D721Med (cell line): ENCODE data around the gene JAK2.
"Not testable (repeated sequence)": the region's sequence is repeated elsewhere in the genome, so short reads cannot be mapped to it uniquely, and the experiment has no call there.

Experiments used
- DNase-seq: peaks from one replicate; pipeline ENCODE4 v3.0.0; 2011; ENCODE audit warnings: low spot score; ENCODE audit not compliant: insufficient read length
- FAIRE-seq: peaks from 2 replicates; lab custom pipeline; 2011; peaks lifted over from hg19 to GRCh38; lab: Jason Lieb, UNC
- TF ChIP-seq, protein P1 (sequence below): IDR thresholded peaks from 2 replicates; pipeline ENCODE4 v1.5.1; 2012; ENCODE audit warnings: mild to moderate bottlenecking, control low read depth; ENCODE audit not compliant: insufficient read depth; ENCODE audit errors: missing control alignments

The JAK2 gene

DNA sequence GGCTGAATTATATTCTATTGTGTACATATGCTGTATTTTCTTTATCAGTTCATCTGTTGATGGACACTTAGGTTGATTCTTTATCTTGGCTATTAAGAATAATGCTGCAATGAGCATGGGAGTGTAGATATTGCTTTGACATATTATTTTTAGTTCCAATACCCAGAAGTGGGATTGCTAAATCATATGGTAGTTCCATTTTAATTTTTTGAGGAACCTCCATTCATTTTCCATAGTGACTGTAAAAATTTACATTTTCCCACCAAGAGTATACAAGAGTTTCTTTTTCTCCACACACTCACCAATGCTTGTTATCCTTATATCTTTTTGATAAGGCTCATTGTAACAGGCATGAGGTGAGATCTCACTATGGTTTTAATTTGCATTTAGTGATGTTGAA is 19.4 kb downstream of the JAK2 start:
- no peak for DNase-seq
- TF ChIP-seq, protein P1, sequence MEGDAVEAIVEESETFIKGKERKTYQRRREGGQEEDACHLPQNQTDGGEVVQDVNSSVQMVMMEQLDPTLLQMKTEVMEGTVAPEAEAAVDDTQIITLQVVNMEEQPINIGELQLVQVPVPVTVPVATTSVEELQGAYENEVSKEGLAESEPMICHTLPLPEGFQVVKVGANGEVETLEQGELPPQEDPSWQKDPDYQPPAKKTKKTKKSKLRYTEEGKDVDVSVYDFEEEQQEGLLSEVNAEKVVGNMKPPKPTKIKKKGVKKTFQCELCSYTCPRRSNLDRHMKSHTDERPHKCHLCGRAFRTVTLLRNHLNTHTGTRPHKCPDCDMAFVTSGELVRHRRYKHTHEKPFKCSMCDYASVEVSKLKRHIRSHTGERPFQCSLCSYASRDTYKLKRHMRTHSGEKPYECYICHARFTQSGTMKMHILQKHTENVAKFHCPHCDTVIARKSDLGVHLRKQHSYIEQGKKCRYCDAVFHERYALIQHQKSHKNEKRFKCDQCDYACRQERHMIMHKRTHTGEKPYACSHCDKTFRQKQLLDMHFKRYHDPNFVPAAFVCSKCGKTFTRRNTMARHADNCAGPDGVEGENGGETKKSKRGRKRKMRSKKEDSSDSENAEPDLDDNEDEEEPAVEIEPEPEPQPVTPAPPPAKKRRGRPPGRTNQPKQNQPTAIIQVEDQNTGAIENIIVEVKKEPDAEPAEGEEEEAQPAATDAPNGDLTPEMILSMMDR, result no peak
- FAIRE-seq, result no peak

DNA sequence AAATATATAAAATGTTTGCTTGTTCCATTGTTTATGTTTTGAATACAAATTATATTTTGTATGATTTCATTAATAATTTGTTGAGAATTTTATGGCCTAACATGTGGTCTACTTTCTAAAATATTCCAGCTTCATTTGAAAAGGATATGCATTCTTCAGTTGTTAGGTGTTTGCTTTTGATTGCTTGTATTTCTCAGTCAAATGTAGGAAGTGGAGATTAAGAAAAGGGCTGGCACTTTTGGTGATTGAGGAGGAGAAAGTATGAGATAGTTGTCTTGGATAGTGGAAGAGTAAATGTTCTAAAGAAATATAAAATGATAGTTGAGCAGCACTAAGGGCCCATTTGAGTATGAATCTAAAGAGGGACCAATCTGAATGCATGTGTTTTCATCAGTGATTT is 23.1 kb downstream of the JAK2 start:
- no peak for DNase-seq
- TF ChIP-seq, protein P1, result no peak
- FAIRE-seq, result no peak

DNA sequence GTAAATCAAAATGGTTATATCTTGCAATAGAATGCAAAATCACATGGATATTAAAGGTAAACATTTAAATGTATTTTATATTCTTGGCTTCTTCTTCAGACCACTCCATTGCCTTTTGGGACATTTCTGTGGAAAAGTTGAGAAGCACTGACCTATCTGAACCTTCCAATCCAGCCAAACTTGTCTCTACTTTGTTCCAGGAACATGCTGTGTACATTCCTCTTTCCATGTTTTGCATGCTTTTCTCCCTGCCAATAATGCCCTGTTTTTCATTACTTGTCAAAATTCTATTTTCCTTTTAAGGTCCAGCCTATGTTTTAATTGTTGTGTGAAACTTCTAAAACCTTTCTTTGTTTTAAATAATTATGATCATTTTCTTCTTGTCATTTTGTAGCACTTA is 28.3 kb downstream of the JAK2 start:
- FAIRE-seq (no peak), DNase-seq (no peak)
- TF ChIP-seq, protein P1, result no peak

DNA sequence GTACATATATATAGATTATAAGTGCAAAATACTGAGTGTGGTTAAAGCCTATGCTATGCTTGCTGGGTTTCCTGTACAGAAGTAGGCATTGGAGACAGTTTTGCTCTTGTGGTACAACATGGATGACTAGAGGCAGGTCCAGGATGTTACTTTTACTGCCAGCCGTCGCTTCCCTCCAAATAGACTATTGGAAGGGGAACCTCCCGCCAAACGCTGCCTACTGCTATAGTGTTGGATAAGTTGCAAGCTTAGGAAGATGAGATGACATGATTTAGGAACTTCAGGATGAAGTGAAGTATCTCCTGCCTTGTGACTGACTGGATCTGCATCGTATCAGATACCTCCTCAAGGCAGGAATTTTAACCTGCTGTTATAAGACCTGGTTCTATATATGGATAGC is 30.9 kb downstream of the JAK2 start:
- FAIRE-seq (no peak), DNase-seq (no peak)
- TF ChIP-seq, protein P1, result no peak

DNA sequence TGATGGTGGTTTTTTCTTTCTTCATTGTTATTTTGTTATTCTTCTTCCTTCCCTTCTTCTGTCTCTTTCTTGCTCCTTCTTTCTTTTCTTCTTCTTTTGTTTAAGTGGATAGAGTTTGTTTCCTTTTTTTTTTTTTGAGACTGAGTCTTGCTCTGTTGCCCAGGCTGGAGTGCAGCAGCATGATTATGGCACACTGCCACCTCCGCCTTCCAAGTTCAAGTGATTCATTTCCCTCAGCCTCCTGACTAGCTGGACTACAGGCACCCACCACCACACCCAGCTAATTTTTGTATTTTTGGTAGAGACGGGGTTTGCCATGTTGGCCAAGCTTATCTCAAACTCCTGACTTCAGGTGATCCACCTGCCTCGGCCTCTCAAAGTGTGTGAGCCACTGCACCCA is 40.3 kb downstream of the JAK2 start:
- DNase-seq, result no peak
- no peak for FAIRE-seq
- TF ChIP-seq, protein P1, result no peak

DNA sequence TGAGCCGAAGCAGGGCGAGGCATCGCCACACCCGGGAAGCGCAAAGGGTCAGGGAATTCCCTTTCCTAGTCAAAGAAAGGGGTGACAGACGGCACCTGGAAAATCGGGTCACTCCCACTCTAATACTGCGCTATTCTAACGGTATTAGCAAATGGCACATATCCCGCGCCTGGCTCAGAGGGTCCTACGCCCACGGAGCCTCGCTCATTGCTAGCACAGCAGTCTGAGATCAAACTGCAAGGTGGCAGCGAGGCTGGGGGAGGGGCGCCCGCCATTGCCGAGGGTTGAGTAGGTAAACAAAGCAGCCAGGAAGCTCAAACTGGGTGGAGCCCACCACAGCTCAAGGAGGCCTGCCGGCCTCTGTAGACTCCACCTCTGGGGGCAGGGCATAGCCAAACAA is 46.9 kb downstream of the JAK2 start:
- FAIRE-seq, DNase-seq: not testable (repeated sequence)

DNA sequence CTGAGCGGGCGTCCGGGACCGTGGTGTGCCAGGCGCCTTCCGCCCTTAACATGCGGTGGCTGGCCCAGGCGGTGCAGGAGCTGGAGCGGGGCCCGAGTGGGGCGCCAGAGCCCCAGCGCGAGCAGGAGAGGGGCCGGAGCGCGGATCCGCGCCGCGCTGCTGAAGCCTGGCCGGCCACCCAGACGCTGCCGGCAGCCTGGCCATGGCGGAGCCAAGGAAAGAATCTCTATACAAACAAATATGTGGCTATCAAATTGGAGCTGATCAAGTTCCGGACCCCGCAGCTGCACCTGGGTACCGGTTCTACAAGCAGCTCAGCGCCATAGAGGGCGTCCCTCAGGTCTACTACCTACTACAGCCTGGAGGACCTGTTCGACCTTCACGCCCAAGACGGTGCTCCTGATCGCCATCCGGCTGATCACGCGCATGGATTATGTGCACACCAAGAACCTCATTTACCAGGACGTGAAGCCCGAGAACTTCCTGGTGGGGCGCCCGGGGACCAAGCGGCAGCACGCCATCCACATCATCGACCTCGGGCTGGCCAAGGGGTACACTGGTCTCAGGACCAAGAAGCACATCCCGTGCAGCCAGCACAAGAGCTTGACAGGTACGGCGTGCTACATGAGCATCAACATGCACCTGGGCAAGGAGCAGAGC is 55.8 kb downstream of the JAK2 start:
- TF ChIP-seq, protein P1, result no peak
- FAIRE-seq, result no peak
- no peak for DNase-seq
